PC-9 (cell line): ENCODE measurements around the gene CAMTA1. TPM values are rescaled to one million over a fixed set of nuclear protein-coding genes. Genes with fewer than 3 reads are reported as not detected.

ENCODE experiments used
- BruUV-seq: library from RNA; stranded (reverse); fragments of 400-500 nt; replicated peaks from 2 replicates; lab custom pipeline; 2021; lab: Mats Ljungman, UMichigan
- CTCF ChIA-PET: fragments of 300-600 bp; sonication (Branson Sonifier 250); formaldehyde crosslinking; loops from one replicate; lab custom pipeline; 2022; ENCODE audit warnings: antibody characterized with exemption; lab: Charles Lee
- POLR2A ChIA-PET: fragments of 300-600 bp; sonication (Branson Sonifier 250); formaldehyde crosslinking; loops from one replicate; lab custom pipeline; 2022; ENCODE audit warnings: antibody characterized with exemption; ENCODE audit not compliant: unreplicated experiment; lab: Charles Lee
- DNase-seq, 2 experiments: peaks; one replicate each; pipeline versions ENCODE4 v3.0.0 to v3.0.0-alpha.2; 2015 to 2022; ENCODE audit warnings: mixed read lengths in 1 of 2
- H2AFZ ChIP-seq: fragments of 200-600 bp; sonication (generic); 2 replicates; pipeline ENCODE4 v1.8.1; 2017; ENCODE audit warnings: antibody characterized with exemption
- H3F3A ChIP-seq: fragments of 200-600 bp; sonication (generic); 2 replicates; pipeline ENCODE4 v1.8.1; 2017; ENCODE audit warnings: antibody characterized with exemption, mild to moderate bottlenecking, low read depth; ENCODE audit not compliant: insufficient read depth
- H3K27ac ChIP-seq: fragments of 200-600 bp; sonication (generic); 2 replicates; pipeline ENCODE4 v1.6.1; 2016; ENCODE audit warnings: mixed run types
- H3K27me3 ChIP-seq: fragments of 200-600 bp; sonication (generic); 2 replicates; pipeline ENCODE4 v1.6.1; 2016; ENCODE audit warnings: low read depth, mixed run types; ENCODE audit not compliant: insufficient read depth
- H3K36me3 ChIP-seq: fragments of 200-600 bp; sonication (generic); 2 replicates; pipeline ENCODE4 v1.6.1; 2016; ENCODE audit warnings: low read depth, mixed run types
- H3K4me1 ChIP-seq: fragments of 200-600 bp; sonication (generic); replicated peaks from 2 replicates; pipeline ENCODE4 v1.6.1; 2016; ENCODE audit warnings: mixed run types; ENCODE audit not compliant: insufficient read depth
- H3K4me2 ChIP-seq: fragments of 200-600 bp; sonication (generic); 2 replicates; pipeline ENCODE4 v1.6.1; 2017; ENCODE audit warnings: mixed run types
- H3K4me3 ChIP-seq: fragments of 200-600 bp; sonication (generic); 2 replicates; pipeline ENCODE4 v1.6.1; 2016; ENCODE audit warnings: mixed run types
- H3K79me2 ChIP-seq: fragments of 200-600 bp; sonication (generic); 2 replicates; pipeline ENCODE4 v1.6.1; 2017; ENCODE audit warnings: low read depth, mixed run types
- H3K9me2 ChIP-seq: fragments of 200-600 bp; sonication (generic); 2 replicates; pipeline ENCODE4 v1.8.1; 2017; ENCODE audit warnings: mild to moderate bottlenecking; ENCODE audit not compliant: insufficient read depth
- H3K9me3 ChIP-seq: fragments of 200-600 bp; sonication (generic); 2 replicates; pipeline ENCODE4 v1.8.1; 2016; ENCODE audit warnings: low read depth; ENCODE audit not compliant: insufficient read depth
- H4K20me1 ChIP-seq: fragments of 200-600 bp; sonication (generic); 2 replicates; pipeline ENCODE4 v1.8.1; 2017; ENCODE audit not compliant: insufficient read depth
- CTCF ChIP-seq: fragments of 200-600 bp; sonication (generic); conservative IDR thresholded peaks from 2 replicates; pipeline ENCODE4 v1.6.1; 2017; ENCODE audit warnings: mixed run types, antibody characterized with exemption, mild to moderate bottlenecking, moderate library complexity
- EZH2 ChIP-seq: fragments of 200-600 bp; sonication (generic); IDR thresholded peaks from 2 replicates; pipeline ENCODE4 v1.8.0; 2017; ENCODE audit warnings: antibody characterized with exemption, low read depth
- intact Hi-C: fragments of 100-400 bp; cut with micrococcal nuclease; formaldehyde crosslinking; loops from one replicate; pipeline ENCODE4 v1.10.0; 2022; ENCODE audit not compliant: unreplicated experiment
- total RNA-seq: library from RNA; stranded (reverse); gene quantifications from 2 replicates; pipeline ENCODE4 v1.2.3, GENCODE V29; 2021

The CAMTA1 gene
- total RNA-seq, 1 experiment from 2014 or later = 72.3 TPM

- peak in 1 of 2 experiments; percentile 41 for DNase-seq
- BruUV-seq = no TSS peak
- H3K27ac ChIP-seq = no peak overlapping the region
Observed at GRCh38 chr1:6785728-6786505, 663 bp downstream of the CAMTA1 start.

GRCh38 chr1:6788946-6789345, 3.7 kb downstream of the CAMTA1 start:
- peaks cover 36% of the 10 kb centered on the region for H3K79me2 ChIP-seq
- no peak overlapping the region for H3K27ac ChIP-seq
- no peak overlapping the region for H3K4me3 ChIP-seq
- DNase-seq = no peak
- H3K9me2 ChIP-seq = no peaks in the 10 kb centered on the region
- no peaks in the 10 kb centered on the region for H3K9me3 ChIP-seq
- H3K4me2 ChIP-seq = no peak overlapping the region
- POLR2A ChIA-PET = no interaction called here
- no peaks in the 10 kb centered on the region for H3K4me1 ChIP-seq
- H2AFZ ChIP-seq = no peak overlapping the region
- no peaks in the 10 kb centered on the region for H3K36me3 ChIP-seq
- H3F3A ChIP-seq = no peaks in the 10 kb centered on the region; the same call in 1 of the 2 replicates
- intact Hi-C loops = no loop called here
- CTCF ChIA-PET = no interaction called here
- no TSS peak for BruUV-seq
- H3K27me3 ChIP-seq = no peaks in the 10 kb centered on the region
- H4K20me1 ChIP-seq = peaks cover 6% of the 10 kb centered on the region
- no peak for TF ChIP-seq CTCF
- no peak for TF ChIP-seq EZH2

More at GRCh38 chr1:6785728-6786505, 663 bp downstream of the CAMTA1 start:
- Histone ChIP-seq H3K36me3 (no peaks in the 10 kb centered on the region), H3F3A (peaks cover 3% of the 10 kb centered on the region; the same call in 1 of the 2 replicates), H2AFZ (no peak overlapping the region), H3K79me2 (peaks cover 36% of the 10 kb centered on the region), H3K4me3 (peak overlapping the region; percentile 64), H3K9me2 (no peaks in the 10 kb centered on the region), H4K20me1 (peaks cover 6% of the 10 kb centered on the region), H3K27me3 (no peaks in the 10 kb centered on the region), H3K4me1 (peaks cover 8% of the 10 kb centered on the region), H3K4me2 (peak overlapping the region; percentile 89), H3K9me3 (no peaks in the 10 kb centered on the region)
- CTCF ChIA-PET = no interaction called here
- intact Hi-C loops = no loop called here
- POLR2A ChIA-PET = interaction anchor here (0.6 to 0.8 kb wide), 2 partner anchors 16 to 74 kb away, joined by 3 to 4 read pairs; no protein-coding TSS in a partner anchor
- TF ChIP-seq EZH2 (no peak), CTCF (no peak)

GRCh38 chr1:6790146-6790545, 4.9 kb downstream of the CAMTA1 start:
- H3F3A ChIP-seq = no peaks in the 10 kb centered on the region
- no peak overlapping the region for H3K4me2 ChIP-seq
- intact Hi-C loops = loop anchor here (5.0 to 10.0 kb wide), 3 partner anchors 255 to 857 kb away; no protein-coding TSS in a partner anchor
- no peak overlapping the region for H2AFZ ChIP-seq
- H3K27ac ChIP-seq = no peak overlapping the region
- H4K20me1 ChIP-seq = peaks cover 6% of the 10 kb centered on the region
- no peak overlapping the region for H3K4me3 ChIP-seq
- TF ChIP-seq CTCF (no peak), EZH2 (no peak)
- H3K36me3 ChIP-seq = no peaks in the 10 kb centered on the region
- peaks cover 36% of the 10 kb centered on the region for H3K79me2 ChIP-seq
- ChIA-PET CTCF (no interaction called here), POLR2A (no interaction called here)
- DNase-seq = no peak
- H3K27me3 ChIP-seq = no peaks in the 10 kb centered on the region
- no peaks in the 10 kb centered on the region for H3K9me2 ChIP-seq
- BruUV-seq = no TSS peak
- no peaks in the 10 kb centered on the region for H3K9me3 ChIP-seq
- no peaks in the 10 kb centered on the region for H3K4me1 ChIP-seq
